Measurements from ENCODE around the gene ERVV-1.
"Not testable (repeated sequence)": the region's sequence is repeated elsewhere in the genome, so short reads cannot be mapped to it uniquely, and the experiment has no call there.

The ERVV-1 gene

DNA sequence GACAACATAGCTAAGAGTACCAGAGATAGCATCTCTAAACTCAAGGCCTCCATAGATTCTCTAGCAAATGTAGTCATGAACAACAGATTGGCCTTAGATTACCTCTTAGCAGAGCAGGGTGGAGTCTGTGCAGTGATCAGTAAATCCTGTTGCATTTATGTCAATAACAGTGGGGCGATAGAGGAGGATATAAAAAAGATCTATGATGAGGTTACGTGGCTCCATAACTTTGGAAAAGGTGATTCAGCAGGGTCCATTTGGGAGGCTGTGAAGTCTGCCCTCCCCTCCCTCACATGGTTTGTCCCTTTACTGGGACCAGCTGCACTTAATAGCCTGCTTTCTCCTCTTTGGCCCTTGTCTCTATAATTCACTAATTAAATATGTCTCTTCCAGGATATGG, 1.4 kb downstream of the ERVV-1 start:
- no peaks in the 10 kb centered on the region for H3K27me3 ChIP-seq (ENCODE audit: insufficient read depth, low read length, poor library complexity, severe bottlenecking)
- H3K4me3 ChIP-seq (ENCODE audit: low read length, poor library complexity, severe bottlenecking): no peak overlapping the region
- no peak overlapping the region for H3K9ac ChIP-seq (ENCODE audit: low read depth, low read length, poor library complexity, severe bottlenecking)
- no peaks in the 10 kb centered on the region for H3K4me1 ChIP-seq (ENCODE audit: insufficient read depth, low read length, poor library complexity, severe bottlenecking)
- no peaks in the 10 kb centered on the region for H3K9me2 ChIP-seq (replicated peaks; ENCODE audit: low read depth, low read length)
- H3K9me3 ChIP-seq (ENCODE audit: insufficient read depth, low read depth, low read length): no peaks in the 10 kb centered on the region; the same call in 1 of the 2 replicates
- no peak overlapping the region for H3K4me2 ChIP-seq (ENCODE audit: low read depth, low read length, poor library complexity, severe bottlenecking)
- no peaks in the 10 kb centered on the region for H3F3A ChIP-seq (ENCODE audit: low read depth)
- H2AFZ ChIP-seq (ENCODE audit: low read length): no peak overlapping the region
- no peaks in the 10 kb centered on the region for H3K36me3 ChIP-seq (ENCODE audit: insufficient read depth, low read length)
- H4K20me1 ChIP-seq (ENCODE audit: insufficient read depth, low read length, poor library complexity, severe bottlenecking): no peaks in the 10 kb centered on the region
- no peak for TF ChIP-seq CTCF (conservative IDR thresholded peaks at IDR 0.05; ENCODE audit: low read length)
- TF ChIP-seq EZH2phosphoT487 (IDR thresholded peaks at IDR 0.05; ENCODE audit: borderline replicate concordance): no peak
- no peaks in the 10 kb centered on the region for H3K79me2 ChIP-seq (ENCODE audit: insufficient read depth, low read length)

- Histone ChIP-seq H3K9ac (ENCODE audit: low read depth, low read length, poor library complexity, severe bottlenecking) (no peak overlapping the region), H3K4me1 (ENCODE audit: insufficient read depth, low read length, poor library complexity, severe bottlenecking) (no peaks in the 10 kb centered on the region), H2AFZ (ENCODE audit: low read length) (no peak overlapping the region), H3K36me3 (ENCODE audit: insufficient read depth, low read length) (no peaks in the 10 kb centered on the region), H3K9me3 (ENCODE audit: insufficient read depth, low read depth, low read length) (no peaks in the 10 kb centered on the region; the same call in 1 of the 2 replicates), H3K9me2 (replicated peaks; ENCODE audit: low read depth, low read length) (no peaks in the 10 kb centered on the region), H3K4me3 (ENCODE audit: low read length, poor library complexity, severe bottlenecking) (no peak overlapping the region), H3K79me2 (ENCODE audit: insufficient read depth, low read length) (no peaks in the 10 kb centered on the region), H3K27me3 (ENCODE audit: insufficient read depth, low read length, poor library complexity, severe bottlenecking) (no peaks in the 10 kb centered on the region), H3F3A (ENCODE audit: low read depth) (no peaks in the 10 kb centered on the region), H4K20me1 (ENCODE audit: insufficient read depth, low read length, poor library complexity, severe bottlenecking) (no peaks in the 10 kb centered on the region), H3K4me2 (ENCODE audit: low read depth, low read length, poor library complexity, severe bottlenecking) (no peak overlapping the region)
- TF ChIP-seq CTCF (conservative IDR thresholded peaks at IDR 0.05; ENCODE audit: low read length) (no peak), EZH2phosphoT487 (IDR thresholded peaks at IDR 0.05; ENCODE audit: borderline replicate concordance) (no peak)
Measured at GRCh38 chr19:53015730-53016129, 2.0 kb downstream of the ERVV-1 start.

- Histone ChIP-seq H3K9ac (ENCODE audit: low read depth, low read length, poor library complexity, severe bottlenecking) (no peak overlapping the region), H3K27me3 (ENCODE audit: insufficient read depth, low read length, poor library complexity, severe bottlenecking) (no peaks in the 10 kb centered on the region), H3K9me3 (ENCODE audit: insufficient read depth, low read depth, low read length) (no peaks in the 10 kb centered on the region), H3K4me1 (ENCODE audit: insufficient read depth, low read length, poor library complexity, severe bottlenecking) (no peaks in the 10 kb centered on the region), H3K4me3 (ENCODE audit: low read length, poor library complexity, severe bottlenecking) (no peak overlapping the region), H3K4me2 (ENCODE audit: low read depth, low read length, poor library complexity, severe bottlenecking) (no peak overlapping the region), H3F3A (ENCODE audit: low read depth) (no peaks in the 10 kb centered on the region), H3K36me3 (ENCODE audit: insufficient read depth, low read length) (no peaks in the 10 kb centered on the region), H3K9me2 (replicated peaks; ENCODE audit: low read depth, low read length) (no peaks in the 10 kb centered on the region), H4K20me1 (ENCODE audit: insufficient read depth, low read length, poor library complexity, severe bottlenecking) (no peaks in the 10 kb centered on the region), H3K79me2 (ENCODE audit: insufficient read depth, low read length) (no peaks in the 10 kb centered on the region), H2AFZ (ENCODE audit: low read length) (no peak overlapping the region)
- TF ChIP-seq EZH2phosphoT487 (IDR thresholded peaks at IDR 0.05; ENCODE audit: borderline replicate concordance) (no peak), CTCF (conservative IDR thresholded peaks at IDR 0.05; ENCODE audit: low read length) (peak; percentile 69)
Measured at GRCh38 chr19:53019684-53020083, 6.0 kb downstream of the ERVV-1 start.

- H3K36me3 ChIP-seq (ENCODE audit: insufficient read depth, low read length); H4K20me1 ChIP-seq (ENCODE audit: insufficient read depth, low read length, poor library complexity, severe bottlenecking); H3K9ac ChIP-seq (ENCODE audit: low read depth, low read length, poor library complexity, severe bottlenecking); H3K4me1 ChIP-seq (ENCODE audit: insufficient read depth, low read length, poor library complexity, severe bottlenecking); H3K9me2 ChIP-seq (replicated peaks; ENCODE audit: low read depth, low read length); H3F3A ChIP-seq (ENCODE audit: low read depth); H3K9me3 ChIP-seq (ENCODE audit: insufficient read depth, low read depth, low read length); H3K27me3 ChIP-seq (ENCODE audit: insufficient read depth, low read length, poor library complexity, severe bottlenecking); H2AFZ ChIP-seq (ENCODE audit: low read length); H3K4me2 ChIP-seq (ENCODE audit: low read depth, low read length, poor library complexity, severe bottlenecking); H3K4me3 ChIP-seq (ENCODE audit: low read length, poor library complexity, severe bottlenecking); H3K79me2 ChIP-seq (ENCODE audit: insufficient read depth, low read length): not testable (repeated sequence)
Measured at GRCh38 chr19:53028306-53028705, 14.6 kb downstream of the ERVV-1 start.
